ENCODE results near the gene THSD4.

THSD4 gene

GRCh38 chr15:71654042-71654719 is 538.9 kb downstream of the THSD4 start:
- H3K9ac ChIP-seq (ENCODE audit: low read length): no peak overlapping the region
- H3K9me3 ChIP-seq (ENCODE audit: insufficient read depth, low read length): no peaks in the 10 kb centered on the region
- no peak overlapping the region for H3K4me3 ChIP-seq (ENCODE audit: low read length)
- no peak overlapping the region for H2AFZ ChIP-seq (ENCODE audit: low read depth, low read length)
- H3K27me3 ChIP-seq (ENCODE audit: low read depth, low read length): peaks cover 6% of the 10 kb centered on the region; the same call in 1 of the 2 replicates
- TF ChIP-seq CTCF (IDR thresholded peaks at IDR 0.05; ENCODE audit: low read depth, low read length) (no peak), EZH2phosphoT487 (IDR thresholded peaks at IDR 0.05; ENCODE audit: low read depth) (no peak)
- no peaks in the 10 kb centered on the region for H3K36me3 ChIP-seq (replicated peaks; ENCODE audit: low read depth, low read length)
- no peak overlapping the region for H3K4me2 ChIP-seq (ENCODE audit: low read length)
- no peaks in the 10 kb centered on the region for H3K79me2 ChIP-seq (ENCODE audit: low read length)
- H3K4me1 ChIP-seq (ENCODE audit: low read length): peaks cover 6% of the 10 kb centered on the region
- no peaks in the 10 kb centered on the region for H4K20me1 ChIP-seq (ENCODE audit: insufficient read depth, low read length)
- H3K27ac ChIP-seq (ENCODE audit: low read length): no peak overlapping the region

- Histone ChIP-seq H3K9me3 (ENCODE audit: insufficient read depth, low read length) (no peaks in the 10 kb centered on the region), H4K20me1 (ENCODE audit: insufficient read depth, low read length) (no peaks in the 10 kb centered on the region), H3K4me1 (ENCODE audit: low read length) (peaks cover 6% of the 10 kb centered on the region), H3K4me3 (ENCODE audit: low read length) (no peak overlapping the region), H3K9ac (ENCODE audit: low read length) (no peak overlapping the region), H3K27me3 (ENCODE audit: low read depth, low read length) (peaks cover 6% of the 10 kb centered on the region; the same call in 1 of the 2 replicates), H3K36me3 (replicated peaks; ENCODE audit: low read depth, low read length) (no peaks in the 10 kb centered on the region), H3K4me2 (ENCODE audit: low read length) (no peak overlapping the region), H2AFZ (ENCODE audit: low read depth, low read length) (no peak overlapping the region), H3K79me2 (ENCODE audit: low read length) (no peaks in the 10 kb centered on the region), H3K27ac (ENCODE audit: low read length) (no peak overlapping the region)
- TF ChIP-seq CTCF (IDR thresholded peaks at IDR 0.05; ENCODE audit: low read depth, low read length) (no peak), EZH2phosphoT487 (IDR thresholded peaks at IDR 0.05; ENCODE audit: low read depth) (no peak)
Observed at GRCh38 chr15:71654720-71655174, 539.5 kb downstream of the THSD4 start.

- peaks cover 6% of the 10 kb centered on the region for H3K4me1 ChIP-seq (ENCODE audit: low read length)
- H2AFZ ChIP-seq (ENCODE audit: low read depth, low read length): no peak overlapping the region
- no peak overlapping the region for H3K9ac ChIP-seq (ENCODE audit: low read length)
- H3K27ac ChIP-seq (ENCODE audit: low read length): no peak overlapping the region
- H3K4me2 ChIP-seq (ENCODE audit: low read length): no peak overlapping the region
- H3K4me3 ChIP-seq (ENCODE audit: low read length): no peak overlapping the region
- H3K79me2 ChIP-seq (ENCODE audit: low read length): no peaks in the 10 kb centered on the region
- no peaks in the 10 kb centered on the region for H3K36me3 ChIP-seq (replicated peaks; ENCODE audit: low read depth, low read length)
- TF ChIP-seq CTCF (IDR thresholded peaks at IDR 0.05; ENCODE audit: low read depth, low read length) (no peak), EZH2phosphoT487 (IDR thresholded peaks at IDR 0.05; ENCODE audit: low read depth) (no peak)
- H3K27me3 ChIP-seq (ENCODE audit: low read depth, low read length): peaks cover 9% of the 10 kb centered on the region; the same call in 1 of the 2 replicates
- H3K9me3 ChIP-seq (ENCODE audit: insufficient read depth, low read length): no peaks in the 10 kb centered on the region
- H4K20me1 ChIP-seq (ENCODE audit: insufficient read depth, low read length): no peaks in the 10 kb centered on the region
Observed at GRCh38 chr15:71656425-71656824, 541.2 kb downstream of the THSD4 start.

GRCh38 chr15:71657141-71657540 is 541.9 kb downstream of the THSD4 start:
- no peak overlapping the region for H3K4me3 ChIP-seq (ENCODE audit: low read length)
- H3K27me3 ChIP-seq (ENCODE audit: low read depth, low read length): peaks cover 13% of the 10 kb centered on the region; the same call in 1 of the 2 replicates
- H2AFZ ChIP-seq (ENCODE audit: low read depth, low read length): no peak overlapping the region
- H4K20me1 ChIP-seq (ENCODE audit: insufficient read depth, low read length): no peaks in the 10 kb centered on the region
- peaks cover 2% of the 10 kb centered on the region for H3K4me1 ChIP-seq (ENCODE audit: low read length)
- H3K9ac ChIP-seq (ENCODE audit: low read length): no peak overlapping the region
- H3K9me3 ChIP-seq (ENCODE audit: insufficient read depth, low read length): no peaks in the 10 kb centered on the region
- H3K79me2 ChIP-seq (ENCODE audit: low read length): no peaks in the 10 kb centered on the region
- H3K36me3 ChIP-seq (replicated peaks; ENCODE audit: low read depth, low read length): no peaks in the 10 kb centered on the region
- no peak overlapping the region for H3K4me2 ChIP-seq (ENCODE audit: low read length)
- TF ChIP-seq CTCF (IDR thresholded peaks at IDR 0.05; ENCODE audit: low read depth, low read length) (no peak), EZH2phosphoT487 (IDR thresholded peaks at IDR 0.05; ENCODE audit: low read depth) (no peak)
- H3K27ac ChIP-seq (ENCODE audit: low read length): no peak overlapping the region

Measured in OCI-LY3 (cell line).